ENCODE data around the gene C6orf89.

C6orf89 gene

GRCh38 chr6:36885461-36886401 lies at the start of gene C6orf89:
TSS of gene C6orf89 (plus strand) at chr6:36885952. CDS start at chr6:36899445, 13,493 bp downstream.
- ATAC-seq: peak; percentile 100

GRCh38 chr6:36836111-36837021 lies 49.4 kb upstream of the C6orf89 start:
- no peak for ATAC-seq

- ATAC-seq: no peak
These were observed 48.8 kb upstream of the C6orf89 start for GRCh38 chr6:36837022-36837339.

- no peak for ATAC-seq
These were observed 48.1 kb upstream of the C6orf89 start for GRCh38 chr6:36837686-36838085.

- ATAC-seq: no peak
These were observed 46.6 kb upstream of the C6orf89 start, which contains the start of gene CPNE5 for GRCh38 chr6:36838896-36839748. TSS of gene CPNE5 (minus strand) at chr6:36839444. CDS start at chr6:36839377, 67 bp downstream.

- peak; percentile 49 to 50 for ATAC-seq
These were observed 45.9 kb upstream of the C6orf89 start for GRCh38 chr6:36839749-36840431.

GRCh38 chr6:36840432-36841403 lies 45.0 kb upstream of the C6orf89 start:
- ATAC-seq: peak; percentile 15 to 37

- no peak for ATAC-seq
These were observed 44.0 kb upstream of the C6orf89 start for GRCh38 chr6:36841756-36842155.

GRCh38 chr6:36843170-36843569 lies 42.6 kb upstream of the C6orf89 start:
- no peak for ATAC-seq

- no peak for ATAC-seq
These were observed 41.3 kb upstream of the C6orf89 start for GRCh38 chr6:36844232-36845170.

GRCh38 chr6:36845233-36845632 lies 40.5 kb upstream of the C6orf89 start:
- no peak for ATAC-seq

GRCh38 chr6:36847152-36847551 lies 38.6 kb upstream of the C6orf89 start:
- no peak for ATAC-seq

GRCh38 chr6:36847991-36848390 lies 37.8 kb upstream of the C6orf89 start:
- ATAC-seq: no peak

- no peak for ATAC-seq
These were observed 36.9 kb upstream of the C6orf89 start for GRCh38 chr6:36848658-36849441.

- no peak for ATAC-seq
These were observed 35.7 kb upstream of the C6orf89 start for GRCh38 chr6:36850021-36850420.

GRCh38 chr6:36851149-36851614 lies 34.6 kb upstream of the C6orf89 start:
- ATAC-seq: no peak

- ATAC-seq: no peak
These were observed 34.1 kb upstream of the C6orf89 start for GRCh38 chr6:36851626-36852025.

- ATAC-seq: no peak
These were observed 33.1 kb upstream of the C6orf89 start for GRCh38 chr6:36852481-36853147.

All from activated CD4-positive, CD25-positive, alpha-beta regulatory T cell treated with anti-CD3 and anti-CD28 coated beads, Interleukin-2, amount 50 U/mL, for 24 hours (primary cell).